Choroid plexus epithelial cell (primary cell): ENCODE results near the gene RASD2.
"Not testable (repeated sequence)": the region's sequence is repeated elsewhere in the genome, so short reads cannot be mapped to it uniquely, and the experiment has no call there.

Experiments
- DNase-seq: peaks from one replicate; pipeline ENCODE4 v3.0.0-alpha.2; 2010; ENCODE audit warnings: low read depth
- H3K4me3 ChIP-seq: 2 replicates; pipeline ENCODE4 v1.5.1; 2011; ENCODE audit warnings: low read depth, mild to moderate bottlenecking, control low read depth, low read length, moderate library complexity
- TF ChIP-seq, protein P1 (sequence below): conservative IDR thresholded peaks from 2 replicates; pipeline ENCODE4 v1.5.1; 2011; ENCODE audit warnings: low read depth, mild to moderate bottlenecking, control low read depth, inconsistent platforms, low read length, moderate library complexity

RASD2 gene, protein sequence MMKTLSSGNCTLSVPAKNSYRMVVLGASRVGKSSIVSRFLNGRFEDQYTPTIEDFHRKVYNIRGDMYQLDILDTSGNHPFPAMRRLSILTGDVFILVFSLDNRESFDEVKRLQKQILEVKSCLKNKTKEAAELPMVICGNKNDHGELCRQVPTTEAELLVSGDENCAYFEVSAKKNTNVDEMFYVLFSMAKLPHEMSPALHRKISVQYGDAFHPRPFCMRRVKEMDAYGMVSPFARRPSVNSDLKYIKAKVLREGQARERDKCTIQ

GRCh38 chr22:35540595-35541253, at the start of gene RASD2:
RASD2 (plus strand) TSS chr22:35540831; CDS start chr22:35546810, 5,979 bp downstream.
- DNase-seq = no peak
- TF ChIP-seq, protein P1, sequence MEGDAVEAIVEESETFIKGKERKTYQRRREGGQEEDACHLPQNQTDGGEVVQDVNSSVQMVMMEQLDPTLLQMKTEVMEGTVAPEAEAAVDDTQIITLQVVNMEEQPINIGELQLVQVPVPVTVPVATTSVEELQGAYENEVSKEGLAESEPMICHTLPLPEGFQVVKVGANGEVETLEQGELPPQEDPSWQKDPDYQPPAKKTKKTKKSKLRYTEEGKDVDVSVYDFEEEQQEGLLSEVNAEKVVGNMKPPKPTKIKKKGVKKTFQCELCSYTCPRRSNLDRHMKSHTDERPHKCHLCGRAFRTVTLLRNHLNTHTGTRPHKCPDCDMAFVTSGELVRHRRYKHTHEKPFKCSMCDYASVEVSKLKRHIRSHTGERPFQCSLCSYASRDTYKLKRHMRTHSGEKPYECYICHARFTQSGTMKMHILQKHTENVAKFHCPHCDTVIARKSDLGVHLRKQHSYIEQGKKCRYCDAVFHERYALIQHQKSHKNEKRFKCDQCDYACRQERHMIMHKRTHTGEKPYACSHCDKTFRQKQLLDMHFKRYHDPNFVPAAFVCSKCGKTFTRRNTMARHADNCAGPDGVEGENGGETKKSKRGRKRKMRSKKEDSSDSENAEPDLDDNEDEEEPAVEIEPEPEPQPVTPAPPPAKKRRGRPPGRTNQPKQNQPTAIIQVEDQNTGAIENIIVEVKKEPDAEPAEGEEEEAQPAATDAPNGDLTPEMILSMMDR = no peak
- H3K4me3 ChIP-seq = peak within 1 kb of the TSS; percentile 54

DNA sequence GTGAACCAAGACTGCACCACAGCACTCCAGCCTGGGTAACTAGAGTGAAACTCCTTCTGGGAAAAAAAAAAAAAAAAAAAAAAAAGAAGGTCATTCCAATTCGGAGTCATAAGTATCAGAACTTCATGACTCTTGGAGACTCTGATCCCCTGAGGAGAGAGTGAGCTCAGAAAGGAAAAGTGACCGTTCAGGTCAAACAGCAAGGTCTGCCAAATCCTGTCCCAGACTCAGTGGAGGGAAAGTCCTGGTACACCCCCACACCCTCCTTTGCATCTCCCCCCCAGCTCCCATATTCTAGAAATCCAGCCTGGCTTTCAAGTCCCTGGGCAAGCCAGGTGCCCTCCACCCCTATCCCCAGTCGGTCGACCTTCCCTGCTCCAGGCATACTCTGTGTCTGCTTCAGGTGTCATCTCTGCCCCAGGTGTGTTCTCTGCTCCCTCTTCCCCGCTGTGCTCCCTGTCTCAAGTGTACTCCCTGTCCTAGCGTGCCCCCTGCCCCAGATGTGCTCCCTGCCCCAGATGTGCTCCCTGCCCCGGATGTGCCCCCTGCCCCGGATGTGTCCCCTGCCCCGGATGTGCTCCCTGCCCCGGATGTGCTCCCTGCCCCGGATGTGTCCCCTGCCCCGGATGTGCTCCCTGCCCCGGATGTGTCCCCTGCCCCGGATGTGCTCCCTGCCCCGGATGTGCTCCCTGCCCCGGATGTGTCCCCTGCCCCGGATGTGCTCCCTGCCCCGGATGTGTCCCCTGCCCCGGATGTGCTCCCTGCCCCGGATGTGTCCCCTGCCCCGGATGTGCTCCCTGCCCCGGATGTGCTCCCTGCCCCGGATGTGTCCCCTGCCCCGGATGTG, 49.3 kb upstream of the RASD2 start:
- not testable (repeated sequence) for H3K4me3 ChIP-seq, DNase-seq

DNA sequence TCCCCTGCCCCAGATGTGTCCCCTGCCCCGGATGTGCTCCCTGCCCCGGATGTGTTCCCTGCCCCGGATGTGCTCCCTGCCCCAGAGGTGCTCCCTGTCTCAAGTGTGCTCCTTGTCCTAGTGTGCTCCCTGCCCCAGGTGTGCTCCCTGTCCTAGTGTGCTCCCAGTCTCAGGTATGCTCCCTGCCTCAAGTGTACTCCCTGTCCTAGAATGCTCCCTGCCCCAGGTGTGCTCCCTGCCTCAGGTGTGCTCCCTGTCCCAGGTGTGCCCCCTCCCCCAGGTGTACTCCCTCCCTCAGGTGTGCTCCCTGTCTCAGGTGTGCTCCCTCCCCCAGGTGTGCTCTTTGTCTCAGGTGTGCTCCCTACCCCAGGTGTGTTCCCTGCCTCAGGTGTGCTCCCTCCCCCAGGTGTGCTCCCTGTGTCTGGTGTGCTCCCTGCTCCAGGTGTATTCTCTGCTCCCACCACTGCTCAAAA, 48.7 kb upstream of the RASD2 start:
- H3K4me3 ChIP-seq = no peak overlapping the region
- DNase-seq = no peak
- TF ChIP-seq, protein P1 = no peak

DNA sequence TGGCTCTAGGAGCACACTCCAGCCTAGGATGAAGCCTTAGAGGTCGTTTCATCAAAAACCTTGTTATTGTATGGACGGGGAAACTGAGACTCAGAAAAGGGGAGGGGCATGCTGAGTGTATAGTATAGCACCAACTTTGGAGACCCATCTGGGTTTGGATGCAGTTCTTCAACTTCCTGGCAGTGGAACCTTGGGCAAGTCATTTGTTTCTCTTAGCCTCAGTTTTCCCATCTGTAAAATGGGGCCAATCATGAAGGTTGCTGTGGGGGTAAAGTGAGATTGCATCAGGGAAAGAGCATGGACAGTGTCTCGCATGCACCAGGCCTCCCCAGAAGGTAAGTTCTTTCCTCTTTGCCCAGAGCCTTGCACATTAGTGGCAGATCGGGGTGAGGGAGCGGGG, 47.6 kb upstream of the RASD2 start:
- no peak for DNase-seq

DNA sequence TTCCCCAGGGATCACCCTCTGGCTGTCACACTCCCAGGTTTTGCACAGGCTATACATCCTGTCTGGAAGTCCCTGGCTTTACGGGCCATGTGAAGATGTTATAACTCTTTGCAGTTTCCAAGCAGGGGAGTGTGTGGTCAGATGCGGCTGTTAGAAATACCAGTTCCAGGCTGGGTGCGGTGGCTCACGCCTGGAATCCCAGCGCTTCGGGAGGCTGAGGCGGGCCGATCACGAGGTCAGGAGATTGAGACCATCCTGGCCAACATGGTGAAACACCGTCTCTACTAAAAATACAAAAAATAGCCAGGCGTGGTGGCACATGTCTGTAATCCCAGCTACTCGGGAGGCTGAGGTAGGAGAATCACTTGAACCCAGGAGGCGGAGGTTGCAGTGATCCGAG, 44.9 kb upstream of the RASD2 start:
- DNase-seq, H3K4me3 ChIP-seq: not testable (repeated sequence)

More for the DNA sequence above, 47.6 kb upstream of the RASD2 start:
- H3K4me3 ChIP-seq = no peak overlapping the region
- TF ChIP-seq, protein P1 = no peak

DNA sequence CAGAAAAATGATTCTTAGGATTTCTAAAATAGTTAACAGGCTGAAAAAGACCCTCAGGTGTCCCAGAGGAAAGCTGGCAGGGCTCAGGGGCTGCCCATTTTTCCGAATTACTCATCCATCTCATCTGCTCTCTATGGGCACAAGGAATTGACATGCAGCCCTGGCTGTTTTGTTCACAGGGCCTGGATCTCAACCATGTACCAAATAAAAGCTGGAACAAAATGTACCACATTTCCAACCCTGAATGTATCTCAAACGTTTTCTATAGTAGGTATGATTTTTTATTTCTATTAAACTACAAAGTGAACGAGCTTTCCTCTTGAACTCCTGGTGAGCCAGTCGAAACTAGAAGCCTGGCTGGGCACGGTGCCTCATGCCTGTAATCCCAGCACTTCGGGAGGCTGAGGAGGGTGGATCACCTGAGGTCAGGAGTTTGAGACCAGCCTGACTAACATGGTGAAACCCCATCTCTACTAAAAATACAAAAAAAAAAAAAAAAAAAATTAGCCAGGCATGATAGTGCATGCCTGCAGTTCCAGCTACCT, 43.8 kb upstream of the RASD2 start:
- no peak overlapping the region for H3K4me3 ChIP-seq
- TF ChIP-seq, protein P1 = no peak
- no peak for DNase-seq

GRCh38 chr22:35498026-35498800, 42.4 kb upstream of the RASD2 start:
- no peak overlapping the region for H3K4me3 ChIP-seq
- no peak for DNase-seq
- TF ChIP-seq, protein P1 = no peak
